GM21717 (cell line): ENCODE measurements around the gene FLRT2.

Experiments used
- ATAC-seq: cut with Tn5 transposase; IDR thresholded peaks from one replicate; pipeline ENCODE4 v1.9.1; 2021; ENCODE audit warnings: mild to moderate bottlenecking, moderate library complexity; ENCODE audit not compliant: unreplicated experiment

FLRT2 gene, protein sequence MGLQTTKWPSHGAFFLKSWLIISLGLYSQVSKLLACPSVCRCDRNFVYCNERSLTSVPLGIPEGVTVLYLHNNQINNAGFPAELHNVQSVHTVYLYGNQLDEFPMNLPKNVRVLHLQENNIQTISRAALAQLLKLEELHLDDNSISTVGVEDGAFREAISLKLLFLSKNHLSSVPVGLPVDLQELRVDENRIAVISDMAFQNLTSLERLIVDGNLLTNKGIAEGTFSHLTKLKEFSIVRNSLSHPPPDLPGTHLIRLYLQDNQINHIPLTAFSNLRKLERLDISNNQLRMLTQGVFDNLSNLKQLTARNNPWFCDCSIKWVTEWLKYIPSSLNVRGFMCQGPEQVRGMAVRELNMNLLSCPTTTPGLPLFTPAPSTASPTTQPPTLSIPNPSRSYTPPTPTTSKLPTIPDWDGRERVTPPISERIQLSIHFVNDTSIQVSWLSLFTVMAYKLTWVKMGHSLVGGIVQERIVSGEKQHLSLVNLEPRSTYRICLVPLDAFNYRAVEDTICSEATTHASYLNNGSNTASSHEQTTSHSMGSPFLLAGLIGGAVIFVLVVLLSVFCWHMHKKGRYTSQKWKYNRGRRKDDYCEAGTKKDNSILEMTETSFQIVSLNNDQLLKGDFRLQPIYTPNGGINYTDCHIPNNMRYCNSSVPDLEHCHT

GRCh38 chr14:85529803-85530574 is at the start of gene FLRT2:
TSS of gene FLRT2 (plus strand) at chr14:85530144. CDS start at chr14:85621515, 91,371 bp downstream.
- ATAC-seq = no peak

GRCh38 chr14:85481471-85481870 is 48.5 kb upstream of the FLRT2 start:
- ATAC-seq = no peak

DNA sequence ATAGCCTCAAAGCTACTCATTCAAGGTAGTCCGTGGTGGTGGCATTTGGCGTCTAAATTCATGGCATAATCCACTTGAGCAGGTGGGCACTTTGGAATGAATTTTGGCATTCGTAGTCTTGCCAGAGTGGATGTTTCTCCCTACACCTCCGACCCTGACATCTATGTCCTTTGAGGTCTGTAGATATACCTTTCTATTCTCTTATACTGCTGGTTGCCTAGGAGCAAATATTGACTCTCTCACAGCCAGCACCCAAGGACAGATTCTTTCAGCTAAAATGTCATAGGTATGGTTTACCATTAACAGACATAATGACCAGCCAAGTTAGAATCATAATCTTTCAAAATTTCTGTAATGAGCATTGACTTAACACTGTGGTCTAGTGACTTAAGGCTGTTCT is 47.4 kb upstream of the FLRT2 start:
- ATAC-seq = no peak

- ATAC-seq = no peak
Measured at GRCh38 chr14:85483037-85483436, 46.9 kb upstream of the FLRT2 start.

GRCh38 chr14:85483652-85484051 is 46.3 kb upstream of the FLRT2 start:
- no peak for ATAC-seq

DNA sequence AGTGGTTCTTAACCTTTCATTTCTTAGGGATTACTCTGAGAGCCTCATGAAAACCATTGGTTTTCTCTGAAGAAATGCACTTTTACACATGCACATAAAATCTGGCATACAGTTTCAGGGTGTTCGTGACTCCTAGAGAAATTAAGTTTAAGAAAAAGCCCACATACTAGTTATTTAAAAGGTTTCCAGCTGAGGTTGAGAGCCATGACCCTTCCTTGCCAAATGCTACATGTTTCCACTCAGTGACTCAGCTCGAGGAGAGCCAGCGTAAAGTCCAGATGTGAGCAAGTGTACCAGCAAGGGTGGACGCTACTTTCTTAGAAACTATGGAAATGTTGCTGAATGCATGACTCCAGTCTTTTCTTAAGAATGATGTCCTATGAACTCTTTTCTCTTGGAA is 42.7 kb upstream of the FLRT2 start:
- ATAC-seq = no peak

DNA sequence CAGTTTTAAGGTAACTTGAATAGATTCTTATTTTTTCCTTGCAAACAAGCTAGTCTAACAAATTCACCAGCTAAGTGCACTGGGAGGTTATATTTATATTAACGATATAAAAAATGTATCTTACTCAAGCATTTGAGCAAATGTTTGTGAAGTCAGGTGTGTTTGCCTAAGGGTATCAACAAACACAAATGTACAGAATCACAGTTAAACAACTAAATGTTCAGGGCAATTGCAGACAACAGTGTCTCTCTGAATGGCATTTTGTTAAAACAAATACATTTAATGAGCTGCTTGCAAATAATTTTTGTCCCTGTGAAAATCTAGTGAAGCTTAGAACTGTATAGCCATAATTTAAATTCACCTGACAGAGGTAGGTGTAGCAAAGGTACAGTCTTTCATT is 28.2 kb upstream of the FLRT2 start:
- no peak for ATAC-seq

DNA sequence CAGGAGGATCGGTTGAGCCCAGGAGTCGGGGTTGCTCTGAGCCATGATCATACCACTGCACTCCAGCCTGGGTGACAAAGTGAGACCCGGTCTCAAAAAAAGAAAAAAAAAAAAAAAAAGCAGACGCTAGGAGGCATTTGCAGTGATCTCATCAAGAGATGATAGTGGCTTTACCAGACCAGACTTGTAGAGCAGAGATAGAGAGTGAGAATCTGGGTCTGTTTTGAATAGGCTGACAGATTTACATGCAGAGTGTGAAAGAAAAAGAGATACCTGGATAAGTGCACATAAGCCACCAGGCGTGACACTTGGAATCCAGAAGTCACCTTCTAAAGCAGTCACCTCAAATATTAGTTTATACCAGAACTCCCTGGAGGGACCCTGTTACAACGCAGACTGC is 21.1 kb upstream of the FLRT2 start:
- no peak for ATAC-seq

DNA sequence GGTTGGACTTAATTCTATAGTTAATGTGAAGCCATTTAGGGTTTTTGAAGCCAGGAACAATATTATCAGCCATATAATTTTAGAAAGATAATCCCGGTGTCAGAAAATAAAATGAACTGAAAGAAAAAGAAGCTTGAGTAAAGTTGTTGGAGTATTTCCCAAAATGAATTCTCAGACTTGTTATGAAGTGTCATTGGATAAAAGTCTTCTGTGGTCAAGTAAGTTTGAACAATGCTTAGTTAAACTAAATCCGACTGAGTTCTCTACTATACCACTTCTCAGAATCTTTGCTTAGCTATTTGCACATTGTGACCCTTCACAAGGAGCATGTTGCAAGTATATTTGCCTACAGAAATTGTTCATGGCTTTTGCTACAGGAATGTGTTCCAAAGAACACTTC is 17.5 kb upstream of the FLRT2 start:
- ATAC-seq = no peak

- ATAC-seq = no peak
Measured at GRCh38 chr14:85514487-85514886, 15.5 kb upstream of the FLRT2 start.

GRCh38 chr14:85516239-85517113 is 13.5 kb upstream of the FLRT2 start:
- no peak for ATAC-seq

DNA sequence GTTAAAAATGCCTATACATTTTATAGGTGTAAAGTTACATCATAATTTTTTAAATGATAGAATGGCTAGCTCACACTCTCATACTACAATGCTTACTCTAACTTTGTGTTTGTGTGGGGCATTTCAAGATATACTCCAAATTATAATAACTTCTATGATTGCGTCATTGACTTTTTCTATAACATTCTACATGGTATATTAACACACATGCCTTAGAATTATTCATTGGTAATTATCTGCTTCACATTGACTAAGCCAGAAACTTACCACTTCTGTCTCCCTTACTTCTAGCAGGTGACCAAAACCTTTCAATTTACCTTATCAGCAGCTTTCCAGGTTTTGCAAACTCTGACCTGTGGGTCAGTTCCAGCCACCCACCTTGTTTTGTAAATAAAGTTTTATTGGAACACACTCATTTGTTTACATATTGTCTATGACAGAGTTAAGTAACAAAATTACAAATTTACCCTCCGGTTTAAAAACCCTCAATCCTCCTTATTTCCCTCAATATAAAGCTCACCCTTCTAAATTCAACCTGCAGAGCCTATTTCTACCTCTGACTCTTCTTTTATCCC is 12.7 kb upstream of the FLRT2 start:
- no peak for ATAC-seq

DNA sequence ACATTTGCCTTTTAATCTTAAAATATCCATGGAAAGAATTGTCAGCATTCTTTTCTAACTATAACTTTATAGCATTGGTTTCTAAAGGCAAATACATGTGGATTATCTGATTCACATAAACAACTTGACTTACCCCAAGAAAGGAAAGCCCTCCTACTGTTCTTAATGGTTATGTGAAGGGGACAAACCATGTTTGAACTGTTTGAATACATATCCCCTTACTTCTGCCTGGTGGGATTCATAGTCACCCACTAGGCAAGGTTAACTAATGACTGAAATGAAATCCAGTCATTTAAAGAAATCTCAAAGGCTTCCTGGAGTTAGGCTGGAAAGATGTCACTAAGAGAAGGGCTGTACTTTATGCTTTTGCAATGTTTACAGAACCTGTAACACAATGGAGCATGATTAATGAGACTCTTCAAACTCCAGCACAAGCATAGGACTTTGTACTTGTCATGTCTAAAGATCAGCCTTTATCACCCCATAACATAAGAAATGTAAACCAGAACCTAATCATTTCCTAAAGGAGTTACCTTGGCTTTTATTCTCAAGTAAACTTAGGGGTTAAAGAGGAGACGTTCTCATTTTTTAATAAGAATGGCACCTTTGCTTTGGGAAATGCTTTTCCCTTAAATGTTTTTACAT is 10.2 kb upstream of the FLRT2 start:
- ATAC-seq = no peak

- ATAC-seq = no peak
Measured at GRCh38 chr14:85520581-85520980, 9.4 kb upstream of the FLRT2 start.

DNA sequence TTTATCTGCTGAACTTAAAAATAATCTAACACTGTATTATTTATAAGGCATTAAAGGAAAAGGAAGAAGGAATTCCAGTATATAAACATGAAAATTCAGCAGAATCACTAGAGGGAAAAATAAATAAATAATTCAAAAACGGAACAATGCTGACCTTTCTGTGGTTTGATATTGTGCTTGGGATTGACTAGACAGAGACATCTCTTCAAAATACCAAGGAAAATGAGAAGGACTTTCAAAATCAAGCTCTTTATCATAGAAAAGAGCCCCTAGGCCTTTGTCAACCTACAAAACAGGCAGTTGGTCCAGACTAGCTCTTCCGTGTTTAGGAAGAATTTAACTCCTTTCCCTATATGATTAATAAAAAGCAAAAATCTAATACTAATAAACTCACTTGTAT is 6.3 kb upstream of the FLRT2 start:
- ATAC-seq = no peak

DNA sequence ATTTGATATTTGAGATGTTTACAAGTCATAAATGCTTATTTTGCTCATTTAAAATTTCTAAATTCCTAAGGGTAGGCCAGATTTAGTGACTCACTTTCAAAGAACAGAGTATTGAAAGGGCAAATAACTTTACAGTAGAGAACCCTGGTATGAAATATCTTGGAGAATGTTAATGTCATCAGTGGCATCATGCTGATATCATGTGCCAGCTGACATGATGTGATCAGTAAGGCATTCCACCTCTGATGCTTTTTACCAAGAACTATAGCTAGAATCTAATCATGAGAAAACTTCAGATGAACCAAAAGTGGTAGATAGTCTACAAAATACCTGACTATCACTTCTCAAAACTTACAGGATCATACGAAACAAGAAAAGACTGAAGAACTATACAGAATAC is 2.9 kb upstream of the FLRT2 start:
- no peak for ATAC-seq

DNA sequence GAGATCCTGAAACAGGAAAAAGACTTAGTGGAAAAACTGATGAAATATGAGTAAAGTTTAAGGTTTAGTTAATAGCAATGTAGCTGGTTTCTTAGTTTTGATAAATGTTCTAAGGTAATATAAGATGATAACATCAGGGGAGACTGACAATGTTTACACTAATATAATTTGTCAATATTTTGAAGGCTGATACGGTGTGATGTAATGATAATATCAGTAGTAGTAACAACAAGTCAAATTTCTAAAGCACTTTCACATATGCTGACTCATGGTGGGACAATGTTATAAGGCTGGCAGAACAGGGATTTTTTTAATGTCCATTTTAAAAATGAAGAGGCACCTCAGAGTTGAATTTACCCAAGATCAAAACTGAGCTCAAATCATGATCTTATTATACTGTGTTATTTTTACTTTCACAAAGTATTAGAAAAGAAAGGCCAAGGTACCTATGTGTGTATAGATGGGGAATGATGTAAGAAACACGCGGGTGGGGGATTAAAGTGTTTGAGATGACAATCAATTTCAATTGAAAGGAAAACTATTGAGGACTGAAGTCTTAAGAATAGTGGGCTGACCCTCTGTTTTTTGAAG is 2.4 kb upstream of the FLRT2 start:
- no peak for ATAC-seq

DNA sequence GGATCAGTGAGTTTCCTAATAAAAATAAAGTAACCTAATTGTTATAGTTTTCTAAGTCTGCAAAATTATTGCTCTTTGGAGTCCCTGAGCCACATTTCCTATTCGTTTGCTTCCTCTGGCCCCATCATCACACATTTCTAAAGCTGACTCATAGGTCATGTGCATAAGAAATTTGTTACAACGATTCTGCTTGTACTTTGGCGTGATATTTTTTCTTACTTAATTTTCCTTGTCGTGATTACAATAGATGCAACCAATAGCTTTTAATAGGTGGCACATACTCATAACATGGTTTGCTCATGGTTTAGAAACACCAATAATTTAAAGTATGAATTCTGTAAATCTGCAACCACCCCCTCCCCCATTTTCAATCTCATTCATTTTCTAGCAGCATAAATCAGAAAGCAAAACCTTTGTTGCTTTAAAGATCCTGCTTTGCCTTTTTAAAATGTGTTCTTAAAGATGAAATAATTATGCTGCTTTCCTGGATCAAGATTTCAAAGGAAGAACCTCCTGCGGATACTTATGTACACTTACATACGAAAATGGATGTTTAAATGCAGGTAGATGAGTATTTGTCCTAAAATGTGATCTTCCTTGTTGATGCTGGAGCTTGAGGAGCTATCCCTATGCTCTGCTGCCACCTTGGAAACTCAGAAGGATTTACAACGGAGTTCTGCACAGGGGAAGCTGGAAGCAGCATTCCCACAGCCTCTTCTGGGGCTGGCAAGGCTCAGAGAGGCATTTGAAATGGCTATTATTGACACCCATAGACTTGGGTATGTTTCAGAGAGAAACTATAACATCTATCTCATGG is 1.7 kb upstream of the FLRT2 start:
- no peak for ATAC-seq
